SK-N-SH (cell line): Measurements from ENCODE around the gene ZNF143. TPM values are rescaled to one million over a fixed set of nuclear protein-coding genes. Genes with fewer than 3 reads are reported as not detected.
"Not testable (repeated sequence)": the region's sequence is repeated elsewhere in the genome, so short reads cannot be mapped to it uniquely, and the experiment has no call there.

ENCODE experiments used
- CTCF ChIA-PET: fragments of 300-600, 350-600 bp; formaldehyde crosslinking; extraction: SDS; loops from one replicate; lab custom pipeline; 2021; lab: Yijun Ruan, JAX
- POLR2A ChIA-PET: fragments of 350-600 bp; sonication (Branson Sonifier 250); formaldehyde crosslinking; extraction: SDS; loops from one replicate; lab custom pipeline; 2020; ENCODE audit warnings: antibody characterized with exemption, inconsistent platforms; lab: Yijun Ruan, JAX
- DNase-seq: peaks from one replicate; pipeline ENCODE4 v3.0.0; 2012
- H2AFZ ChIP-seq: fragments of 200-600 bp; sonication (generic); 2 replicates; pipeline ENCODE4 v1.8.1; 2016; ENCODE audit warnings: antibody characterized with exemption, mild to moderate bottlenecking, low read depth
- H3F3A ChIP-seq: fragments of 200-600 bp; sonication (generic); replicated peaks from 2 replicates; pipeline ENCODE3; 2016; ENCODE audit warnings: antibody characterized with exemption, mild to moderate bottlenecking; ENCODE audit not compliant: insufficient read depth
- H3K27ac ChIP-seq, 2 experiments: fragments of 200-500 bp in 1 of 2; fragments of 200-600 bp in 1 of 2; sonication (Bioruptor generic) in 1 of 2; sonication (generic), shearing (Covaris generic) in 1 of 2; 2 replicates each; pipeline versions ENCODE4 v1.5.1 to v1.6.1; 2014 to 2016; ENCODE audit warnings: low read depth in 2 of 2, inconsistent platforms in 1 of 2, low read length in 1 of 2, mild to moderate bottlenecking in 1 of 2, mixed read lengths in 1 of 2
- H3K27me3 ChIP-seq: fragments of 200-600 bp; sonication (generic), shearing (Covaris generic); 2 replicates; pipeline ENCODE4 v1.6.1; 2016; ENCODE audit warnings: mixed run types; ENCODE audit not compliant: insufficient read depth
- H3K36me3 ChIP-seq, 2 experiments: fragments of 200-500 bp in 1 of 2; fragments of 200-600 bp in 1 of 2; sonication (Bioruptor generic) in 1 of 2; sonication (generic) in 1 of 2; replicated peaks in 1 of 2; 2 replicates each; pipeline versions ENCODE3 to v1.5.1; 2014 to 2016; ENCODE audit warnings: low read length in 1 of 2, mild to moderate bottlenecking in 1 of 2; ENCODE audit not compliant: insufficient read depth in 2 of 2, control insufficient read depth in 1 of 2
- H3K4me1 ChIP-seq, 2 experiments: fragments of 200-500 bp in 1 of 2; fragments of 200-600 bp in 1 of 2; sonication (Bioruptor generic) in 1 of 2; sonication (generic), shearing (Covaris generic) in 1 of 2; 2 replicates each; pipeline versions ENCODE4 v1.5.1 to v1.6.1; 2014 to 2016; ENCODE audit warnings: low read depth in 1 of 2, low read length in 1 of 2, mixed run types in 1 of 2; ENCODE audit not compliant: insufficient read depth in 2 of 2, control insufficient read depth in 1 of 2
- H3K4me2 ChIP-seq: fragments of 200-600 bp; sonication (generic), shearing (Covaris generic); 2 replicates; pipeline ENCODE4 v1.6.1; 2017; ENCODE audit warnings: mixed run types
- H3K4me3 ChIP-seq, 2 experiments: fragments of 200-500 bp in 1 of 2; fragments of 200-600 bp in 1 of 2; sonication (Bioruptor generic) in 1 of 2; sonication (generic), shearing (Covaris generic) in 1 of 2; 2 replicates each; pipeline versions ENCODE4 v1.5.1 to v1.8.1; 2014 to 2016; ENCODE audit warnings: low read depth in 2 of 2, inconsistent platforms in 1 of 2, low read length in 1 of 2, mild to moderate bottlenecking in 1 of 2, mixed read lengths in 1 of 2, moderate library complexity in 1 of 2
- H3K79me2 ChIP-seq: fragments of 200-600 bp; sonication (generic); 2 replicates; pipeline ENCODE4 v1.8.1; 2017; ENCODE audit warnings: mild to moderate bottlenecking; ENCODE audit not compliant: insufficient read depth
- H3K9ac ChIP-seq: fragments of 200-600 bp; sonication (generic); 2 replicates; pipeline ENCODE4 v1.6.1; 2017; ENCODE audit warnings: mixed run types
- H3K9me2 ChIP-seq: fragments of 200-600 bp; sonication (generic); 2 replicates; pipeline ENCODE4 v1.6.1; 2017; ENCODE audit warnings: mixed run types
- H3K9me3 ChIP-seq: fragments of 200-600 bp; sonication (generic); 2 replicates; pipeline ENCODE4 v1.6.1; 2017; ENCODE audit warnings: mixed run types, mild to moderate bottlenecking, moderate library complexity
- H4K20me1 ChIP-seq: fragments of 200-600 bp; sonication (generic); 2 replicates; pipeline ENCODE4 v1.6.1; 2017; ENCODE audit warnings: mild to moderate bottlenecking, mixed run types; ENCODE audit not compliant: insufficient read depth
- CHD2 ChIP-seq: fragments of 150-350 bp; IDR thresholded peaks from 2 replicates; pipeline ENCODE4 v1.6.1; 2018; ENCODE audit warnings: low read length; ENCODE audit not compliant: partially characterized antibody
- EZH2phosphoT487 ChIP-seq: fragments of 200-600 bp; sonication (generic); IDR thresholded peaks from 2 replicates; pipeline ENCODE4 v1.6.1; 2017; ENCODE audit warnings: low read depth, mixed run types, mild to moderate bottlenecking, antibody characterized with exemption, moderate library complexity, borderline replicate concordance
- FOXM1 ChIP-seq: IDR thresholded peaks from 2 replicates; pipeline ENCODE4 v1.4.0; 2012; ENCODE audit warnings: low read depth, mild to moderate bottlenecking
- GATA2 ChIP-seq: sonication (generic); formaldehyde crosslinking; IDR thresholded peaks from 2 replicates; pipeline ENCODE4 v1.5.0; 2020; ENCODE audit warnings: mild to moderate bottlenecking, missing genetic modification reagents
- JUND ChIP-seq: IDR thresholded peaks from 2 replicates; pipeline ENCODE4 v1.4.0; 2012
- MEF2A ChIP-seq: IDR thresholded peaks from 2 replicates; pipeline ENCODE4 v1.4.0; 2012; ENCODE audit warnings: low read depth, borderline replicate concordance
- NFIC ChIP-seq: IDR thresholded peaks from 2 replicates; pipeline ENCODE4 v1.4.0; 2012; ENCODE audit warnings: borderline replicate concordance
- RXRA ChIP-seq: IDR thresholded peaks from 2 replicates; pipeline ENCODE4 v1.4.0; 2012; ENCODE audit warnings: low read depth, mild to moderate bottlenecking, borderline replicate concordance
- TCF12 ChIP-seq: IDR thresholded peaks from 2 replicates; pipeline ENCODE4 v1.4.0; 2012
- WGBS: methylation state at CpG from one replicate; pipeline ENCODE4 v1.1.6; 2017; ENCODE audit warnings: low lambda C conversion rate; 5-methylcytosine and 5-hydroxymethylcytosine counted together
- polyA plus RNA-seq, 3 experiments: library from polyadenylated mRNA; depleted of rRNA; stranded (reverse); fragments of >200 nt; gene quantifications; 2 replicates each; pipeline ENCODE4 v1.2.3, GENCODE V29; 2012
- TF ChIP-seq, protein P1 (sequence below): IDR thresholded peaks from 2 replicates; pipeline ENCODE4 v1.4.0; 2012; ENCODE audit warnings: low read depth, borderline replicate concordance
- TF ChIP-seq, protein P2 (sequence below): IDR thresholded peaks from 2 replicates; pipeline ENCODE4 v1.4.0; 2012; ENCODE audit warnings: low read depth
- TF ChIP-seq, protein P3 (sequence below): IDR thresholded peaks from 2 replicates; pipeline ENCODE4; 2012

Gene ZNF143
- polyA plus RNA-seq, 1 of the 3 experiments (the other 2 are of a cell fraction): 11.3 TPM

DNA sequence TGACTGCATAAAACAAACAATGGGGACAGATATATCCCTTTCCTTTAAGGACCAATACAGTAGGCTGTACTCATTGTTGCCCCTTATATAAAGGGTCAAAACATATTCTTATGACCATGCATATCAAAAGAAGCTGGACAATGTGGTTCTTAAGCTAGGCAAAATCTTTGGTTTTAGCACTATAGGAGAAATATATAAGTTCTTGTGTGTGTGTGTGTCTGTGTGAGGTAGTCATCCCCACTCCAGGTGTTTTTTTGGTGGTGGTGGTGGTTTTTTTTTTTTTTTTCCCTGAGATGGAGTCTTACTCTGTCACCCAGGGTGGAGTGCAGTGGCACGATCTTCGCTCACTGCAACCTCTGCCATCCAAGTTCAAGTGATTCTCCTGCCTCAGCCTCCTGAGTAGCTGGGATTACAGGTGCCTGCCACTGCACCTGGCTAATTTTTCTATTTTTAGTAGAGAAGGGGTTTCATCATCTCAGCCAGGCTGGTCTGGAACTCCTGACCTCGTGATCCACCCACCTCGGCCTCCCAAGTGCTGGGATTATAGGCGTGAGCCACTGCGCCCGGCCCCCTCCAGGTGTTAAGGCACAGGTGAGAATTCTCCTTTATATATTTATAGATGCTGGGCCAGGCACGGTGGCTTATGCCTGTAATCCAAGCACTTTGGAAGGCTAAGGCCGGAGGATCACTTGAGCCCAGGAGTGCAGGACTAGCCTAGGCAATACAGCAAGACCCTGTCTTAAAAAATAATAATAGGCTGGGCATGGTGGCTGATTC, 12.0 kb upstream of the ZNF143 start:
- no peaks in the 10 kb centered on the region for H3K79me2 ChIP-seq
- CTCF ChIA-PET: interaction anchor here (1.2 to 1.5 kb wide), 2 partner anchors 12 to 58 kb away, joined by 3 to 4 read pairs; partner anchors contain the start of gene ZNF143
- no peak overlapping the region for H3K4me2 ChIP-seq
- no peak overlapping the region for H3K27ac ChIP-seq
- H2AFZ ChIP-seq: no peak overlapping the region
- POLR2A ChIA-PET: interaction anchor here (0.7 to 1.1 kb wide), 3 partner anchors 12 to 226 kb away, joined by 3 to 5 read pairs (median 5); partner anchors contain the start of gene ZNF143
- peaks cover 26 to 52% of the 10 kb centered on the region in 2 experiments for H3K36me3 ChIP-seq
- H3K9me2 ChIP-seq: no peaks in the 10 kb centered on the region
- DNase-seq: no peak
- no peaks in the 10 kb centered on the region for H3K4me1 ChIP-seq
- H3K9ac ChIP-seq: no peak overlapping the region
- H3K27me3 ChIP-seq: no peaks in the 10 kb centered on the region
- no peaks in the 10 kb centered on the region for H4K20me1 ChIP-seq
- no peak overlapping the region for H3K4me3 ChIP-seq
- no peaks in the 10 kb centered on the region for H3K9me3 ChIP-seq
- 93% methylated on average over 9 of the region's 9 CpGs for WGBS
- TF ChIP-seq GATA2 (CRISPR knock-in tag) (no peak), MEF2A (no peak), FOXM1 (no peak), RXRA (no peak), TCF12 (no peak), CHD2 (no peak), EZH2phosphoT487 (no peak), JUND (no peak), NFIC (no peak)
- TF ChIP-seq, protein P1, sequence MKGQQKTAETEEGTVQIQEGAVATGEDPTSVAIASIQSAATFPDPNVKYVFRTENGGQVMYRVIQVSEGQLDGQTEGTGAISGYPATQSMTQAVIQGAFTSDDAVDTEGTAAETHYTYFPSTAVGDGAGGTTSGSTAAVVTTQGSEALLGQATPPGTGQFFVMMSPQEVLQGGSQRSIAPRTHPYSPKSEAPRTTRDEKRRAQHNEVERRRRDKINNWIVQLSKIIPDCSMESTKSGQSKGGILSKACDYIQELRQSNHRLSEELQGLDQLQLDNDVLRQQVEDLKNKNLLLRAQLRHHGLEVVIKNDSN: no peak
- TF ChIP-seq, protein P2, sequence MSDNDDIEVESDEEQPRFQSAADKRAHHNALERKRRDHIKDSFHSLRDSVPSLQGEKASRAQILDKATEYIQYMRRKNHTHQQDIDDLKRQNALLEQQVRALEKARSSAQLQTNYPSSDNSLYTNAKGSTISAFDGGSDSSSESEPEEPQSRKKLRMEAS: no peak
- TF ChIP-seq, protein P3, sequence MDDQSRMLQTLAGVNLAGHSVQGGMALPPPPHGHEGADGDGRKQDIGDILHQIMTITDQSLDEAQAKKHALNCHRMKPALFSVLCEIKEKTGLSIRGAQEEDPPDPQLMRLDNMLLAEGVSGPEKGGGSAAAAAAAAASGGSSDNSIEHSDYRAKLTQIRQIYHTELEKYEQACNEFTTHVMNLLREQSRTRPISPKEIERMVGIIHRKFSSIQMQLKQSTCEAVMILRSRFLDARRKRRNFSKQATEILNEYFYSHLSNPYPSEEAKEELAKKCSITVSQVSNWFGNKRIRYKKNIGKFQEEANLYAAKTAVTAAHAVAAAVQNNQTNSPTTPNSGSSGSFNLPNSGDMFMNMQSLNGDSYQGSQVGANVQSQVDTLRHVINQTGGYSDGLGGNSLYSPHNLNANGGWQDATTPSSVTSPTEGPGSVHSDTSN: no peak
- peaks cover 51% of the 10 kb centered on the region for H3F3A ChIP-seq

DNA sequence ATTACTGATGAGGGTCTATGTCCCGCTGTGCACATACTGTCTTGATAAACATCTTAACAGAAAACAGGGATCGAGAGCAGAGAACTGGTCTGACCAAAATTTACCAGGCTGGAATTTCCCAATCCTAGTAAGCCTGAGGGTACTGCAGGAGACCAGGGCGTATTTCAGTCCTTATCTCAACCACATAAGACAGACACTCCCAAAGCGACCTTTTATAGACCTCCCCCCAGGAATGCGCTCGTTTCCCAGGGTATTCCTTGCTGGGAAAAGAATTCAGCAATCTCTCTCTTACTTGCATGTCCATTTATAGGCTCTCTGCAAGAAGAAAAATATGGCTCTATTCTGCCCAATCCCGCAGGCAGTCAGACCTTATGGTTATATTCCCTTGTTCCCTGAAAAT, 8.8 kb upstream of the ZNF143 start:
- H3K27me3 ChIP-seq, H3K4me1 ChIP-seq, H3K79me2 ChIP-seq, H3K9ac ChIP-seq, H4K20me1 ChIP-seq, H3K4me2 ChIP-seq, H3K9me3 ChIP-seq, DNase-seq, CTCF ChIA-PET, H2AFZ ChIP-seq, H3K9me2 ChIP-seq, POLR2A ChIA-PET, H3K4me3 ChIP-seq, H3K27ac ChIP-seq: not testable (repeated sequence)
- TF ChIP-seq JUND: peak; percentile 1; the same call in 1 of the 2 replicates
- peaks cover 41% of the 10 kb centered on the region for H3F3A ChIP-seq
- H3K36me3 ChIP-seq: peaks cover 8 to 34% of the 10 kb centered on the region in 2 experiments
- 45% methylated on average over 7 of the region's 7 CpGs for WGBS
